Activated CD8-positive, alpha-beta memory T cell treated with anti-CD3 and anti-CD28 coated beads, Interleukin-2, amount 50 U/mL, for 24 hours (primary cell): Measurements from ENCODE around the gene TSPEAR.

ENCODE experiments used
- DNase-seq: peaks from one replicate; pipeline ENCODE4 v3.0.0-alpha.2; 2020; ENCODE audit errors: extremely low read depth

Gene TSPEAR

DNA sequence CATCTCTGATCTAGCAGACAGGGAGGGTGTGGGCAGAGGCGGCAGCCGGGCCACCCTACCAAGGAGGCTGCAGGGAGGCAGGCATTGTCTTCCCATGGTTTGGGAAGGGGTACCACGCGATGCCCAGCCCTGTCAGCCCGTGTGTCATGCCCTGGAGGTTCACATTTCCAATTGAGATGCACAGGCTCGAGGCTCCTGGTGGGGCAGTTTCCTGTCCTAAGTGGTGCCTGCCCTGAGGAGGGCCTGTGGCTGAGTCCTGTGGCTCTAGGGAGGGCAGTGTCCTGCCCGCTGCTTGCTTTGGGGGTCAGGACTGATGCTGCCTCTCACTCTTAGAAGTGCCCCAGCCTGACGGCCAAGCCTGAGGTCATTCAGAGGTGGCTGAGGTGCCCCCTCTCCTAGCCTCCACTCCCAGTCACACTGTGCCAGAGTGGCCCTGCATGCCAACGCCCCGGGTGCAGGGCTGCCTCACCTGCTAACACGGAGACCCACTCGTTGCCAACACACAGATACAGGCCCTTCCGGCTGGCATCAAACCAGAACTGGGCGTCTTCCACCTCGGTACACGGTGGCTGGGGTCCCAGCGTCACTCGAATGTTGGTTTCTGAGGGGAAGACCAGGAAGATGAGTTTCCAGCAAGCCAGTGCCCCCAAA, 183.3 kb downstream of the TSPEAR start:
- no peak for DNase-seq

DNA sequence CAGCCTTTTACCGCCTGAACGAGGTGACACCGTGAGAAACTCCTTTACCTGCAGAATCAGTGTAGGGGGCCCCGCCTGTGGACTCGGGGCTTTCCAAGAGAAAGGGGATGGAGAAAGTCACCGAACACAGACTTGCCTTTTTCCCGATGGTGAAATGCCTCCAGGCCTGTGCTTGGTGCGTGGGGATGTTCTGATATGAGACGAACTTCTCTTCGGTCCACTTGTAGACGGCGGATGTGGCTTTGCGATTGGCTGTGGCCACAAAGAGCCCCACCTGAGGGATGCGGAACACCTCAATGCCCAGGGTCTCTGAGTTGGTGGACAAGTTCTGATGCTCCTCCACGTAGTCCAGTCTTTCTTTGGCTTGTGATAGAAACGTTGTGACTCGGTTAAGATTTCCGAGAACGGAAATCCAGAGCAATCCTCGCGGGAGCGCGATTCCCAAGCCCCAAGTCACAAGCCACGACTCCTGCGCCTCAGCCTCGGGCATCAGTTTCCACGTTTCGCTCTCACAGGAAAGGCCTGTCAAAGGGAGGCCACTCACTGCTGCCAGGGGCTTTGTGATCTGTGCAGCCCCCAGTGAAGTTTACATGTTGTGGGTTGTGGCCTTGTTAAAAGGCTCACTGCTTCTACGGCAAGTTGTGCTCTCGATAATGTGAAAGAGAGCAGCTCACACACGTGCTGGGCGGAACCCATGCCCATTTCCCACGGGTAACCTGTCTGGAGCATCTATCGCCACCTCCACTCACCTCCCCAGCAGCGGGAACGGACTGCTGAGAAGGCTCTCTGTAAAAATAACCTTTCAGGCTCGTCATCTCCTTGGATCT, 184.0 kb downstream of the TSPEAR start:
- DNase-seq = no peak

DNA sequence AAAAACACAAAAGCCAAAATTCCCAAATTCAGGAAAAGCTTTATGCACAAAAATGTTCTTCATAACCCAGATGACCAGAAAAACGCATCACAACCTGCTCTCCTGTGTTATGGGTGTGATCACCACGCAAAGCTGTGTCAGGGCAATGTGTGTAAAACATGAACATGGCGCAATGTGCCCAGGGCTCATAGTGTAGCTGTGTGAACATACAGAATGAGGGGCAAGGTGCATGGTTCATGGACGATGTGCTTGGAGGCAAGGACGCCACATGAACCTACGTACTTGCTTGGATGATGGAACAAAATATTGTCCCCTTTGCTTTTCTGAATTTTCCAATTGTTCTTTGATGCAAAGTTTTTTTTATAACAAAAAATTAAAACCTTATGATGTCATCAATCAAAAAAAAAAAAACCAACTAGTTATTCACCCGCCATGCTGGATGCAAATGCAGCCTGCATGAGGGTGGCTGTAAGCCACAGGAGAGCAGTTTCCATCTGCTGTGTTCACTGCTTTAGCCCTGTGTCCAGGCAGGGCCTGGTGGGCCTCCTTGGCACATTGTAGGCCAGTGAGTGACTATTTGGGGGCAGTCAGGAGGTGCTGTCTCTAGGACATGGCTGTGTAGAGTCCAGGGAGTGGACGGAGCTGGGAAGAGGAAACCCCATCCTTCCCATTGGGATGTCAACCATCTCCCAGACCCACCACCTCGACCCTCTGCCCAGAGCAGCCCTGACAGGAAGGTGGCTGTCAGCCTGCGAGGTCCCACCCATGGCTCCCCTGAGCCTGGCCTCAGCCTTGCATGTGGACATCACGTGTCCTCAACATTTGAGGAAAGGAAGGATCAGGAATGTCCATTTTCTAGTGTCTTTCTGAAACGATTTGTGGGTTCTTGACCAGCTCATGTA, 185.0 kb downstream of the TSPEAR start:
- no peak for DNase-seq

DNA sequence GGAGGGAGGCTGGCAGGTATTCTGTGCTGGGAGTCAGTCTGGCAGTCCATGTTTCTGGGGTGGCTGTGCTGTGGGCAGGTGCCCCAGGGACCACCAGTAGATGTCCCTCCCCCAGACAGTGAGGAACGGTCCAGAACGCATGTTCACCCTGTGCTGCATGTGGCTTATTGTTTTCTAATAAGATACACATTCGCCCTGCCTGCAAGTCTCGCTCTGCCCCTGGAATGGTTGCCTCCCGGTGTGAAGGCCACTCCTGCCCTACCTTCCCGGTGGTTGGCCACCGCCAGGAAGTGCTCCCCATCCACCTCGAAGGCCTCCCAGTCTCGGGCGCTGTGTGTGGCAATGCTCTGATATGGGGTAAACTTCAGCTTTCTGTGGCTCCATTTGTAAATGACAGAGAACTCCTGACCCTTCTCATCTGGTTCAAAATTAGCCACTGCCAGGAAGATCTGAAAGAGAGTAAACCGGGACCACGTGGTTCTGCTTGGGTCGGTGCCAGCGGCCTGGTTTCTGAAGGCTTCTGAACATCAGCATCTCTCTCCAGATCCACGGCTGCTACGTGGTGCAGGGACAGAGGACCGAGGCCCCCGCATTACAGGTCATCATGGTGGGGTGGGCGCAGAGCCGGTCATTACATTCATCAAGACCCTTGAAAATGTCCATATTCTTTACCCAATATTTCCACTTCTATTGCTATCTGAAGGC, 185.8 kb downstream of the TSPEAR start:
- no peak for DNase-seq

DNA sequence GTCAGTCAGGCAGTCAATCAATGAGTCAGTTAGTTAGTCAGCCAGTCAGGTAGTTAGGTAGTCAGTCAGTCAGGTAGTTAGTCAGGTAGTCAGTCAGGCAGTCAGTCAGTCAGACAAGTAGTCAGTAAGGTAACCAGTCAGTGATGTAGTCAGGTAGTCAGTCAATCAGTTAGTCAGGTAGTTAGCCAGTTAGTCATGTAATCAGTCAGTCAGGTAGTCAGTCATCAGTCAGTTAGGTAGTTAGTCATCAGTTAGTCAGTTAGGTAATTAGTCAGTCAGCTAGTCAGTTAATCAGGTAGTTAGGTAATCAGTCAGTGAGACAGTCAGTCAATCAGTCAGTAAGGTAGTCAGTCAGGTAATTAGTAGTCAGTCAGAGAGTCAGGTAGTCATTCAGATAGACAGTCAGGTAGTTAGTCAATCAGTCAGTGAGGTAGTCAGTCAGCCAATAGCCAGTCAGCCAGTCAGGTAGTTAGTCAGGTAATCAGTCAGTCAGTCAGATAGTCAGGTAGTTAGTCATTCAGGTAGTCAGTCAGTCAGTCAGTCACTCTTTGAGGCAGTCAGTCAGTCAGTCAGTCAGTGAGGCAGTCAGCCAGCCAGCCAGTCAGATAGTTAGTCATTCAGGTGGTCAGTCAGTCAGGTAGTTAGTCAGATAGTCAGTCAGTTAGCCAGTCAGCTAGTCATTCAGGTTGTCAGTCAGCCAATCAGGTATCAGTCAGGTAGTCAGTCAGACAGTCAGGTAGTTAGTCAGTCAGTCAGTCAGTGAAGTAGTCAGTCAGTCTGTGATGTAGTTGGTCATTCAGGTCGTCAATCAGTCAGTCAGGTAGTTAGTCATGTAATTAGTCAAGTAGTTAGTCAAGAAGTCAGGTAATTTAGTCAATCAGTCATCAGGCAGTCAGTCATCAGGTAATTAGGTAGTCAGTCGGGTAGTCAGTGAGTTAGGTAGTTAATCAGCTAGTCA, 186.7 kb downstream of the TSPEAR start:
- DNase-seq = no peak

DNA sequence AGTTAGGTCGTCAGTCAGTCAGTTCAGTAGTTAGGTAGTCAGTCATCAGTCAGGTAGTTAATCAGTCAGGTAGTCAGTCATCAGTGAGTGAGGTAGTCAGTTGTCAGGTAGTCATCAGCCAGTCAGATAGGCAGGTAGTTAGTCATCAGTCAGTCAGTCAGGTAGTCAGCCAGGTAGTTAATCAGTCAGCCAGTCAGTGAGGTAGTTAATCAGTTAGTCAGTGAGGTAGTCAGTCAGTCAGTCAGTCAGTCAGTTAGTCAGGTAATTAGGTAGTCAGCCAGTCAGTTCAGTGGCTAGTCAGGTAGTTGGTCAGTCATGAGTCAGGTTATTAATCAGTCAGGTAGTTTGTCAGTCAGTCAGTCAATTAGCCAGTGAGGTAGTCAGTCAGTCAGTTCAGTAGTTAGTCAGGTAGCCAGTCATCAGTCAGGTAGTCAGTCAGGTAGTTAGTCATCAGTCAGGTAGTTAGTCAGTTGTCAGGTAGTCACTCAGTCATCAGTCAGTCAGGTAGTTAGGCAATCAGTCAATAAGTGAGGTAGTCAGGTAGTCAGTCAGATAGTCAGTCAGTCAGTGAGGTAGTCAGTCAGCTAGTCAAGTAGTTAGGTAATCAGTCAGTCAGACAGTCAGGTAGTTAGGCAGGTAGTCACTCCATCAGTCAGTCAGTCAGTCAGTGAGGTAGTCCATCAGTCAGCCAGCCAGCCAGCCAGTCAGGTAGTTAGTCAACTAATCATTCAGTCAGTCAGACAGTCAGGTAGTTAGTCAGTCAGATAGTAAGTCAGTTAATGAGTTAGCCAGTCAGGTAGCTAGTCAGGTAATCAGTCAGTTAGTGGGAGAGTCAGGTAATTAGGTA, 187.6 kb downstream of the TSPEAR start:
- no peak for DNase-seq

DNA sequence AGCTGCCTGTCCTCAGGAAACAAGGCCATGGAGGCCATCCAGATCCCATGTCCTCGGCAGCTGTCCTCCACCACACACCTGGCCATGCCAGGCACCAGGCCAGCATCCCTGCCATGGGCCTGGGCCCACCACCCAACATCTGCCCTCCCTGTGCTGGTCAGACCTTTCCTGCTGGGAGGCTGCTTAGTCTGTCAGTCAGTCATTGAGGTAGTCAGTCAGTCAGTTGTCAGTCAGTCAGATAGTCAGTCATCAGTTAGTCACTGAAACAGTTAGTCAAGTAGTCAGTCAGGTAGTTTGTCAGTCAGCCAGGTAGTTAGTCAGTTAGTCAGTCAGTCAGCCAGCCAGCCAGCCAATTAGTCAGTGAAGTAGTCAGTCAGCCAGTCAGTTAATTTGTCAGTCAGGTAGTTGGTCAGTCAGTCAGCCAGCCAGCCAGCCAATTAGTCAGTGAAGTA, 188.6 kb downstream of the TSPEAR start:
- no peak for DNase-seq

DNA sequence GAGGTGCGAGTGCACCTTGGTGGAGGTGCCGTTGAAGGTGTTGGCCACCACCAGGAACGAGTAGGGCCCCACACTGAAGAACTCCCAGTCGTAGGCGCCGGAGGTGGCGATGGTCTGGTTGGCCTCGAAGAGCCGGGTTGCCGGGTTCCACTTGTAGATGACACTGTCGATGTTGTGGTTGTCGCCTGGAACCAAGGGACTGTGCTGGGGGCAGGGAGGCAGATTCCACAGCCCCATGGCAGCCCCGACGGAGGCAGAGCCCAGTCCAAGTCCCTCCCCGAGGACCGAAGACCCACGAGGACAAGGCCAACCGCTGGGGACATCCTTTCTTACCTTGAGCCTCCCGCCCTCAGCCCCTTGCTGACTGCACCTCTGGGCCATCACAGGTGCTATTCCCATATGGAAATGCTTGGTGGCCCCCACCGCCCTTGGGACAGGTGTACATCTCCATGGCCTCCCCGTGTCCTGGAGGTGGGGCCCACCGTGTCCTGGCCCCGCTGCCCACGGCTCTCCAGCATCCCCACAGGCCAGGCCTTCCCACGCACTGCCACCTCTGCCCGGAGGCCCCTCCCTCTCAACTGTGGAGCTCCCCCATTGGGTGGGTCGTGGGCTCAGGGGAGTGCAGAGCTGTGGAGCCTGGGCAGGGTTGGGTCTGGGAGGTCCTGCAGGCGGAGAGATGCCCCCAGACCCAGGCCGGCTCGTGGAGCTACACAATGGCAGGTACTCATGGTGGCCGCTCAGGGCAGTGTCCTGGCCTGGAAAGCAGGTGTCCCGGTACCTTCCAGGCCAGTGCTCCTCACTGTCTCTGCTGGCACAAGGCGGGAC, 189.2 kb downstream of the TSPEAR start:
- no peak for DNase-seq

DNA sequence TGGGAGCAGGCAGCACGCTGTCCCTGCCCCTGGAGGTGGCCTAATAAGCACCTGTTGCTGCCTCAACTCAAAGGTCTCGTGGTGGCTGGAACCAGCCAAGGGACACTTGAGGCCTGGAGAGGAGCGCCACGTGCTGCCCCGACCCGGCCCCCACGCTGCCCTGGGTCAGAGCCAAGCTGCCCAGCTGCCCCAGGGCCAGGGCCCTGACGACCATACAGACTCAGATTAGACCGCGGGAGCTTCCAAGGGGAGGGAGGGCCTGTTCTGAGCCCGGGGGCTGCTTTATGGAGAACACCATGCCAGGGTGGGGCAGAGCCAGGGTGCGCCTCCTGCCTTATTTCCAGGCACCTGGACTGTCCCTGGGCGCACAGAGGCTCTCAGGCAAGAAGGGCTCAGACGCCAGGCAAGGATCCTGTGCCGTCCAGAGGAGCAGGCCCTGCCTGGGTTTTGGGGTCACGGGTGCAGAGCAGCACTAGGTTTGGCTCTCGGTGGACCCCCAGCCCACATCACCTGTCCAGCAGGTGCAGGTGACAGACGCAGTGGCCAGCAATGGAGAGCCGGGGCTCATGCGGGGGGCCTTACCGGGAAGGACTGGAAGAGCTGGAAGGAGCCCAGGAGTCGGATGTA, 190.0 kb downstream of the TSPEAR start:
- no peak for DNase-seq

DNA sequence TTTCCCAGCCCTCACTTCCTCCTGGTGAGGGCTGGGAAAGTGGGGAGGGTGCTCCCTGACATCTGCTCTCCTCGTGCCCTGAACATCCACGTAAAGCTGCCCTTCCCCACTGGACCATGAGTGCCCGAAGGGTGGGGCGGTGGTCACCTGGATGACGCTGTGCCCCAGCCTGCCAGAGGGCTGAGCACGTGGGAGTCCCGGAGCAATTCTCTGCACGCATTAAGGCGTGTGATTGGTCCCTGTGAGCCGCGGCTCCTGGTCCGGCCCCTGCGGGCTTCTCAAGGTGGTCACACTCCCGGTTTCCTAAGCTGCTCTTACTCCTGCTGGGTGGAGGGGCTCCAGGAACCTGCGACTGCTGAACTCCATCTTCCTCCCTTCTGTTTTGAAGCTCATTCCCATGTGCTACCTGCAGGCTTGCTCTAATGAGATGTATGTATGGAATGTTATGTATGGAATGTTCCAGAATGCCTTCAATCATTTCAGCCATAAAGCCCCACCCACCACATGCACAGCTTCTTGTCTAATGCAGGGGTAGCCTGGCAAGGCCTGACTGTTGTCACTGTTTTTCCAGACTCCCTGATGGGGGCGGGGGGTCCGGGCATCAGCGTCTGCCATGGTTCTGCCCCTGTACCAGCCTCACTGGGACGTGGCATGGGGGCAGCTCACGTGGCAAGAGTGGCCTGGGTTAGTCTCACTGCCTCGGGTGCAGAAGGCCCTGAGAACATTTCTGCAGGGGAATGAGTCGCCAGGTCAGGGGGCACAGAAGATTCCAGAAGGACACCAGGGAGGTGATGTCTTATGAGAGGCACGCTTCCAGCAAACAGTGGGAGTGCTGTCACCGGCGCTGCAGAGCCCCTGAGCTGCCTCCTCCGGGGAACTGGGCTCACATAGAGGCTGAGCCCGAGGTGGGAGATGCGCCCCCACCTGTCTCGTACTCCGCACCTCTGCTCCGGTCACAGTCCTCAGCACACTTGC, 190.8 kb downstream of the TSPEAR start:
- no peak for DNase-seq

DNA sequence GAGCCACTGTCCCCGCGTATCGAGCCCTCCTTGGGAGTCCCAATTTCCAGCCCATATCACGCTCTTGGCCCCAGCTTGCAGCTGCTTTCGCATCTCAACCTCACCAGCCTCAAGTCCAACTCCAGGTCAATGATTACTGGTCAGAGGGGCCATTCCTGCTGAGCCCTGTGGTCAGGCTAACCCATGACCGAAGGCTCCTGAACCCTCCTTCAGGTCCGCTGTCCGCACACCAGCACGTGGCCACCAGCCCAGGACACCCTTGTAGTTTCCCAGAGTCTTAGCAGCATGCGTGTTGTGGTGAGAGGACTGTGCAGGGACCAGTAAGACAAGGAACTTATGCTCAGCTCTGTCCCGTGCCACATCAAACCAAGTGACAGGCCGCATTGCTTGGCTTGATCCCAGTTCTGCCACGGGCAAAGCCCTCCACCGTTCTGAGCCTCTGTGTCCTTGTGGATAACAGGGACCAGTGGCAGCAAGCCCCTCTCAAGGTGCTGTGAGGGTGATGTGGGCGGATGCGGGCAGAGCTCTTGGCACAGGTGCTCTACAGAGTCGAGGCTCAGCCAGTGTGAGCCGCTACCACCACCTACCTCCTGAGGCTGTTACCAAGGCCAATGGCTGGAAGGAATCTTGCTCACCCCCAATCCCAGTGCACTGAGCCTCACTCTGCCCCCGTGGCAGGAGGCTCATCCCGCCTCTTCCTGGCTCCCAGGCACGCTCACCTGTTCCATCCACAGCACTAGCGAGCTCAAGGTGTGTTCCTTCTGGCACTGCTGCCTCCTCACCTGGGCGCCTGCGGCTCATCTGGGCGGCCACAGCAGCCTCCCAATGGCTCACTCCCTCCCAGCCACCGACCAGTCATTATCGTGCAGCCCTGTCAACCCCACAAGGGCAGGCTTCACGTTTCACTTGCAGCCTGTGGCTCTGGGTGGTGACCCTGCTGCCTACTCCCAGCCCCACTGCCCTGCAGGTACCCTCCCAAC, 191.7 kb downstream of the TSPEAR start:
- no peak for DNase-seq

DNA sequence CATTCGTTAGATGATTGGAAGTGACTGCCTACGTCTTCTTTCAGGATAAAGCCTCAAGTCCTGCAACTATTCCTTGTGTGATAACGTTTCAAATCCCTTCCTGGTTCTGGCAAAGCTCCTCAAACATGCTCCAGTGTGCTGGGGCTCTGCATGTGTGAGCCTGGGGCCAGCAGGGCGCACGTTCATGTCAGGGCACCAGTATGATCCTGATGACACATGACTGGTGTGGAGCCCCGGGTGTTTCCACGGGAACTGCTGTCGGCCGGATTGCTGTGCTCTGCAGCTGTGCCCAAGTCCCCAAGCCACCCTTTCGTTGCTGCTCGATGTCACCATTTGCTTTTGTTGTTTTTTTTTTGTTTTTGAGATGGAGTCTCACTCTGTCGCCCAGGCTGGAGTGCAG, 192.7 kb downstream of the TSPEAR start:
- DNase-seq = no peak

DNA sequence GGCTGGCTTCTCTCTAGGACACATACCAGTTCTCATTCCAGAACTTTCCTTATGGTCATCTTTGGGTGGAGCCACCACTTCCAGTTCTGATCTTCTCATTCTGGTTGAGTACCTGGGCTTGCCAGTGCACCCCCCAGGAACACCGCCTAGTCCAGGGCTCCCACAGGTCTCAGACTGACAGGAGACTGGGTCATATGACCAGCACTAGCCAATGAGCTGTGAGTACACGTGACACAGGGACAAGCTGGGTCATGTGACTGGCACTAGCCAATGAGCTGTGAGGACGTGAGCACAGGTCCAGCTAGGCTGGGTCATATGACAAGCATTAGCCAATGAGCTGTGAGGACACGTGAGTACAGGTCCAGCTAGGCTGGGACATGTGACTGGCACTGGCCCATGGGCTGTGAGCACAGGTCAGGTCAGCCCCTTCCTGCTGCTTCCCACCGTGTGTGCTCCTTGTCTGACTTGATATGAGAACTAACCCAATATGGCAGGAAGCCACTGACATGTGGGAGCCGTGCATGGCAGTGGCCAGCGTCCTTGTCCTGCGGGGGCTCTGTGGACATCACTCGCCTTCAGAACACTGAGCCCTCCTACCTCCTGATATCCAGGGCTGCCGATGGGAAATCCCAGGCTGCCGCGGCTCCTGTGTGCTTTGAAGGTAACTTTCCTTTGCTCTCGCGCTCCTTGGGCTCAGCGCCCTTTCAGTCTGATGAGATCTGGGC, 194.0 kb downstream of the TSPEAR start:
- DNase-seq = no peak

DNA sequence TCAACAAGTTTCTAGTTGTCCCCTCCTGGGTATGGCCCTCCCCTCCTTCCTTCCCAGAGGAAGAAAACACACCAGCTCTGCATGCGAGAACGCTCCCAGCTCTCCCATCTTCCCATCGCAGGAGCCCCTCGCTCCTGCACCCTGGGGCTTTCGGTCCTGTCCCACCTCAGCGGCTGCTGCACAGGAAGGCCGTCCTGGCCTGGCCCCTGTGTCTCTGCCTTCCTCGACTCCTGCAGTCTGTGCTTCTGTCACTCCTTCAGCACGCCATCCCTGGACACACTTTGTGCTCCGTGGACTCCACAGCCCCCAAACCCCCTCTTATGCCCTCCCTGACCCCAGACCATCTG, 194.6 kb downstream of the TSPEAR start:
- DNase-seq = no peak

DNA sequence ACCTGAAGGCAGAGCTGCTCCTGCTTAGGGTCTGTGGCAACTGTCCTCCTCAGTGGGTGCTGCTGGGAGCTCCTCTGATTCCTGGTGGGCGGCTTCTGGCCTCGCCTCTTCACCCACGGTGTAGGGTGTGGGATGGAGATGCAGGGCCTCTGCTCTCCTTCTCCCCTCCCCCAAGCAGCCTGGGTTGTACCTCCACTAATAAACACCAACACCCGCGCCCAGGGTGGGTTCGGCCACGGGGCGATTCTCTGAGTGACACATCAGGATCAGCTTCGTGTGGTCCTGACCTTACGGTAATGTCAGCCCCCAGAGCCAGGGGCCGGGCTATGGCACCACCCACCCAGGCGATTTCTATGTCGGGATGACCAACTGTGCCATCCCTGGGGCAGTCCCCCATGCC, 195.0 kb downstream of the TSPEAR start:
- DNase-seq = no peak
